Ovary (tissue), 9 donors: ENCODE results near the gene FBXO28. TPM values are rescaled to one million over a fixed set of nuclear protein-coding genes. Genes with fewer than 3 reads are reported as not detected.
A peak's percentile ranks its signal among the peaks of the same experiment; 100 is the strongest.

Experiments
- DNase-seq, 5 donors: peaks; one replicate each; pipeline ENCODE4 v3.0.0-alpha.2; 2019 to 2020
- H3K27ac ChIP-seq, 2 donors: fragments of 200-600 bp; one replicate each; pipeline versions ENCODE4 v1.5.1 to v1.8.0; 2019 to 2022
- H3K27me3 ChIP-seq: fragments of 200-600 bp; one replicate; pipeline ENCODE4 v1.8.0; 2022
- H3K36me3 ChIP-seq: fragments of 200-600 bp; sonication (generic); one replicate; pipeline ENCODE4 v1.5.1; 2019
- H3K4me1 ChIP-seq: one replicate; pipeline ENCODE4 v1.8.1; 2013; ENCODE audit warnings: mild to moderate bottlenecking, moderate library complexity; ENCODE audit not compliant: insufficient read depth
- H3K4me3 ChIP-seq: fragments of 200-600 bp; sonication (generic); one replicate; pipeline ENCODE4 v1.5.1; 2017
- H3K9me3 ChIP-seq, 2 donors: fragments of 200-600 bp in 1 of 2; sonication (generic) in 1 of 2; one replicate each; pipeline versions ENCODE4 v1.5.1 to v1.8.1; 2013 to 2019; ENCODE audit warnings: mild to moderate bottlenecking in 1 of 2, moderate library complexity in 1 of 2
- EP300 ChIP-seq: sonication (generic); formaldehyde crosslinking; IDR thresholded peaks from one replicate; pipeline ENCODE4 v1.6.1; 2017; ENCODE audit warnings: antibody characterized with exemption
- POLR2A ChIP-seq: fragments of 450-650 bp; IDR thresholded peaks from one replicate; pipeline ENCODE4 v1.6.1; 2017; ENCODE audit warnings: antibody characterized with exemption, mild to moderate bottlenecking, moderate library complexity
- WGBS, 3 donors: extraction: QIAGEN DNeasy Blood & Tissue Kit in 1 of 3; methylation state at CpG; one replicate each; pipeline versions ENCODE4 v1.1.5 to v1.1.7; 2013 to 2017; 5-methylcytosine and 5-hydroxymethylcytosine counted together
- intact Hi-C, 4 donors: fragments of 100-400 bp; cut with DNase I; formaldehyde crosslinking; loops; one replicate each; pipeline versions ENCODE4 v1.11.0 to v1.15.1; 2022 to 2023
- polyA plus RNA-seq, 2 donors: library from polyadenylated mRNA; stranded (reverse); fragments of 200-250 nt in 1 of 2; fragments of 350-450 nt in 1 of 2; fragmentation: Illumina TruSeq in 1 of 2; extraction: RNeasy Lipid Tissue Mini Kit (QIAGEN cat#74804) in 1 of 2; gene quantifications; one replicate each; pipeline ENCODE4 v1.2.3, GENCODE V29; 2013 to 2014
- total RNA-seq, 7 donors: library from RNA; depleted of rRNA in 2 of 7; stranded (reverse); fragments of >200 nt in 2 of 7; fragmentation: NEBNext Ultra II Directional in 3 of 7; extraction: Animal tissue kit (Norgen Biotek cat#: 25700) in 3 of 7; gene quantifications; one replicate each; pipeline versions ENCODE4 v1.1.0 to v1.2.4, GENCODE V29; 2016 to 2023
- TF ChIP-seq, protein P1 (sequence below), 3 donors: fragments of 450-650 bp in 2 of 3; fragments of 200-600 bp in 1 of 3; IDR thresholded peaks; one replicate each; pipeline versions ENCODE4 v1.5.1 to v1.8.0; 2016 to 2022; ENCODE audit warnings: antibody characterized with exemption in 3 of 3, mild to moderate bottlenecking in 1 of 3
- donor health status: DM: no; HTN: no; CAD: no; lungs with moderate emphysema.
- donor health status: DM: no; HTN: no; CAD: no.
- donor health status: Bipolar disorder and iron deficiency.
- donor health status: DM: yes; HTN: yes; CAD: no.
- donor health status: DM: no; HTN: no; CAD: no.
- donor health status: DM: yes; HTN: yes; CAD: no.

The FBXO28 gene
- total and polyA plus RNA-seq, 9 donors, result 11.2 to 31.7 (median 26.3) TPM

GRCh38 chr1:224182057-224182865 lies 68.3 kb downstream of the FBXO28 start:
- peak in 1 of 5 donors; percentile 24 for DNase-seq

DNA sequence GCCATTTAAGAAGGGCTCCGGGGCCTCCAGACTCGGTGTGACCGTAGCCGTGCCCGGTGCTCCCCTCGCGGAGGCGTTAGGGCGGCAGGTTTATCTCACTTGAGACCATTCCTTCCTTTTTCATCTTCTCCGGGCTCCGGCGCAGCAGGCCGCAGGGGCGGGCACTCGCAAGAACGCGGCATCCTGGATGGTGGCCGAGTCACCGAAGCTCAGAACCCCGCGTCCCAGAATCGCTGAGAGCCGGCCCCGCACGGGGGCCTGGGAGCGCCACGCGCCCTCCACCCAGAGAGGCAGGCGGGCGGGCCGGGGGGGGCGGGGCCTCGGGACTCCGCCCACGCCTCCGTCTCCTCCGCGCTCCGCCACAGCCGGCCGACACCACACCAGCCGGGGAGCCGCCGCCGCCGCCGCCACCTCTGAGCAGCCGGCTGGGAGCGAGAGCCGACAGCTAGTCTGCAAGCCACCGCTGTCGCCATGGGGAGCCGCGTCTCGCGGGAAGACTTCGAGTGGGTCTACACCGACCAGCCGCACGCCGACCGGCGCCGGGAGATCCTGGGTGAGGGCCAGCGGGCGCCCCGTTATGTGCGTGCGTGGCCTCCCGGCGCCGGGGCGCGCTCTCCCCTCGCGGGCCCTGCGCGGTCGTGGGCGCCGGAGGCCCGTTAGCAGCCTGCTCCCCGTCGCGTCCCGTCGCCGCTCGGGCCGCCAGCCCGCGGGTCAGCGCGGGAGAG lies 69.1 kb downstream of the FBXO28 start, which contains the start of gene DEGS1:
TSS of gene DEGS1 (plus strand) at position 375 of the 725 bp plus-strand sequence. CDS start at position 472, 97 bp downstream.
- Histone ChIP-seq H3K9me3 (no peaks in the 10 kb centered on the region), H3K4me3 (peak within 1 kb of the TSS; percentile 70), H3K27ac (peak within 1 kb of the TSS; percentile 79 to 95), H3K27me3 (no peaks in the 10 kb centered on the region), H3K4me1 (peaks cover 4% of the 10 kb centered on the region), H3K36me3 (no peaks in the 10 kb centered on the region)
- intact Hi-C loops, result loop anchor here in 1 of 4 donors (5.0 kb wide), 1 partner anchor 1934 kb away; no protein-coding TSS in a partner anchor
- 0% methylated on average over 83 to 94 of the region's 94 CpGs for WGBS, 3 donors
- peak; percentile 85 for TF ChIP-seq POLR2A
- TF ChIP-seq EP300, result no peak
- peak; percentile 76 to 85 (median 82) for DNase-seq

More at GRCh38 chr1:224182057-224182865, 68.3 kb downstream of the FBXO28 start:
- intact Hi-C loops, result loop anchor here in 1 of 4 donors (5.0 kb wide), 1 partner anchor 1935 kb away; no protein-coding TSS in a partner anchor
- Histone ChIP-seq H3K4me1 (peaks cover 4% of the 10 kb centered on the region), H3K4me3 (peak overlapping the region; percentile 70), H3K27ac (peak overlapping the region in 1 of 2 donors; percentile 95), H3K27me3 (no peaks in the 10 kb centered on the region), H3K9me3 (no peaks in the 10 kb centered on the region), H3K36me3 (no peaks in the 10 kb centered on the region)
- TF ChIP-seq POLR2A (no peak), EP300 (no peak)
- TF ChIP-seq, protein P1, sequence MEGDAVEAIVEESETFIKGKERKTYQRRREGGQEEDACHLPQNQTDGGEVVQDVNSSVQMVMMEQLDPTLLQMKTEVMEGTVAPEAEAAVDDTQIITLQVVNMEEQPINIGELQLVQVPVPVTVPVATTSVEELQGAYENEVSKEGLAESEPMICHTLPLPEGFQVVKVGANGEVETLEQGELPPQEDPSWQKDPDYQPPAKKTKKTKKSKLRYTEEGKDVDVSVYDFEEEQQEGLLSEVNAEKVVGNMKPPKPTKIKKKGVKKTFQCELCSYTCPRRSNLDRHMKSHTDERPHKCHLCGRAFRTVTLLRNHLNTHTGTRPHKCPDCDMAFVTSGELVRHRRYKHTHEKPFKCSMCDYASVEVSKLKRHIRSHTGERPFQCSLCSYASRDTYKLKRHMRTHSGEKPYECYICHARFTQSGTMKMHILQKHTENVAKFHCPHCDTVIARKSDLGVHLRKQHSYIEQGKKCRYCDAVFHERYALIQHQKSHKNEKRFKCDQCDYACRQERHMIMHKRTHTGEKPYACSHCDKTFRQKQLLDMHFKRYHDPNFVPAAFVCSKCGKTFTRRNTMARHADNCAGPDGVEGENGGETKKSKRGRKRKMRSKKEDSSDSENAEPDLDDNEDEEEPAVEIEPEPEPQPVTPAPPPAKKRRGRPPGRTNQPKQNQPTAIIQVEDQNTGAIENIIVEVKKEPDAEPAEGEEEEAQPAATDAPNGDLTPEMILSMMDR (IDR thresholded peaks at IDR 0.05), result no peak
- WGBS, 3 donors, result 54 to 70% (median 69%) methylated on average over 22 of the region's 22 CpGs

- WGBS, 3 donors, result 0 to 1% (median 0%) methylated on average over 40 to 53 of the region's 53 CpGs
- TF ChIP-seq, protein P1 (IDR thresholded peaks at IDR 0.05), result no peak
- TF ChIP-seq POLR2A, result no peak
- TF ChIP-seq EP300, result no peak
Observed at GRCh38 chr1:224183591-224184312, 69.8 kb downstream of the FBXO28 start.

GRCh38 chr1:224185208-224185607 lies 71.3 kb downstream of the FBXO28 start:
- Histone ChIP-seq H3K27ac (no peak overlapping the region), H3K27me3 (no peaks in the 10 kb centered on the region), H3K9me3 (no peaks in the 10 kb centered on the region), H3K4me3 (no peak overlapping the region), H3K36me3 (no peaks in the 10 kb centered on the region), H3K4me1 (peaks cover 4% of the 10 kb centered on the region)
- TF ChIP-seq POLR2A, result no peak
- TF ChIP-seq, protein P1 (IDR thresholded peaks at IDR 0.05), result no peak
- TF ChIP-seq EP300, result no peak
- 88 to 91% (median 90%) methylated on average over 8 of the region's 8 CpGs for WGBS, 3 donors
- no peak for DNase-seq
- intact Hi-C loops, result no loop called here

More at GRCh38 chr1:224183591-224184312, 69.8 kb downstream of the FBXO28 start:
- peak; percentile 48 to 72 (median 62) for DNase-seq
- Histone ChIP-seq H3K27ac (peak overlapping the region; percentile 79 to 95), H3K36me3 (no peaks in the 10 kb centered on the region), H3K4me1 (peaks cover 4% of the 10 kb centered on the region), H3K9me3 (no peaks in the 10 kb centered on the region), H3K27me3 (no peaks in the 10 kb centered on the region), H3K4me3 (peak overlapping the region; percentile 70)
- intact Hi-C loops, result loop anchor here in 1 of 4 donors (5.0 kb wide), 1 partner anchor 1934 kb away; no protein-coding TSS in a partner anchor
